Astrocyte (in vitro differentiated cells and primary cell): Measurements from ENCODE around the gene ESYT1.

ENCODE experiments used
- EZH2 ChIP-seq: IDR thresholded peaks from 2 replicates; pipeline ENCODE4 v1.6.1; 2012; ENCODE audit warnings: mild to moderate bottlenecking, low read length, inconsistent platforms; ENCODE audit not compliant: insufficient read depth
- TF ChIP-seq, protein P1 (sequence below): IDR thresholded peaks from 2 replicates; pipeline ENCODE4 v1.5.1; 2011; ENCODE audit warnings: low read depth, mild to moderate bottlenecking, inconsistent platforms, low read length, moderate library complexity; ENCODE audit not compliant: insufficient read depth

DNA sequence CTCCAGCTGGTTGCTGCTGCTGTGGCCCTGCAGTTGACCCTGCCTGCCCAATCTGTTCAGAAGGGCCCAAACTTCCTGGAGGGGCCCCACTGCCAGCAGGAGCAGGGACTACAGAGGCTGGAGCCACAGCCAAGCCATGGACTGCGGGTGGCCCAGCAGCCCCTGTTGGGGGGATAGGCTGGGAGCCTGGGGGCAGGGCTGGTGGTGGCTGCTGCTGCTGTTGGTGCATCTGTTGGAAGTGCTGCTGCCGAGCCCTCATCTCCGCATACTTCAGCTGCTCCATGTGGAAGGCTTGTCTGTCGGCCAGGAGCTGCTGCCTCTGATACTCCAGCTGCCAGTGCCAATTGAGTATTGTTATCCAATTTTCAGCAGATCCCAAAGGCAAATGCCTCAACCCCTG is 37.3 kb downstream of the ESYT1 start:
- TF ChIP-seq, protein P1, sequence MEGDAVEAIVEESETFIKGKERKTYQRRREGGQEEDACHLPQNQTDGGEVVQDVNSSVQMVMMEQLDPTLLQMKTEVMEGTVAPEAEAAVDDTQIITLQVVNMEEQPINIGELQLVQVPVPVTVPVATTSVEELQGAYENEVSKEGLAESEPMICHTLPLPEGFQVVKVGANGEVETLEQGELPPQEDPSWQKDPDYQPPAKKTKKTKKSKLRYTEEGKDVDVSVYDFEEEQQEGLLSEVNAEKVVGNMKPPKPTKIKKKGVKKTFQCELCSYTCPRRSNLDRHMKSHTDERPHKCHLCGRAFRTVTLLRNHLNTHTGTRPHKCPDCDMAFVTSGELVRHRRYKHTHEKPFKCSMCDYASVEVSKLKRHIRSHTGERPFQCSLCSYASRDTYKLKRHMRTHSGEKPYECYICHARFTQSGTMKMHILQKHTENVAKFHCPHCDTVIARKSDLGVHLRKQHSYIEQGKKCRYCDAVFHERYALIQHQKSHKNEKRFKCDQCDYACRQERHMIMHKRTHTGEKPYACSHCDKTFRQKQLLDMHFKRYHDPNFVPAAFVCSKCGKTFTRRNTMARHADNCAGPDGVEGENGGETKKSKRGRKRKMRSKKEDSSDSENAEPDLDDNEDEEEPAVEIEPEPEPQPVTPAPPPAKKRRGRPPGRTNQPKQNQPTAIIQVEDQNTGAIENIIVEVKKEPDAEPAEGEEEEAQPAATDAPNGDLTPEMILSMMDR = no peak
- TF ChIP-seq EZH2 = no peak
